Measurements from ENCODE around the gene EVI5. TPM values are rescaled to one million over a fixed set of nuclear protein-coding genes. Genes with fewer than 3 reads are reported as not detected.

EVI5 gene
- 1 to 10 TPM; 2.9 TPM for total RNA-seq

- Mint-ChIP-seq H3K9me3 (no peaks in the 10 kb centered on the region), H3K4me1 (peaks cover 18% of the 10 kb centered on the region), H3K27me3 (peaks cover 65% of the 10 kb centered on the region), H3K4me3 (peak within 1 kb of the TSS; percentile 55), H3K27ac (no peak within 1 kb of the TSS), H3K36me3 (ENCODE audit: low read depth) (no peaks in the 10 kb centered on the region)
- CTCF ChIA-PET: interaction anchor here (0.6 to 2.3 kb wide), 2 partner anchors 36 to 789 kb away, joined by 3 to 6 read pairs; no protein-coding TSS in a partner anchor
- POLR2A ChIA-PET: interaction anchor here (1.5 kb wide), 1 partner anchor 47 kb away, joined by 3 read pairs; the partner anchor contains the start of gene RPL5
- DNase-seq: peak; percentile 40
Observed at GRCh38 chr1:92784639-92785500, at the start of gene EVI5. TSS of gene EVI5 (minus strand) at chr1:92785108. CDS start at chr1:92736546, 48,562 bp downstream.

DNA sequence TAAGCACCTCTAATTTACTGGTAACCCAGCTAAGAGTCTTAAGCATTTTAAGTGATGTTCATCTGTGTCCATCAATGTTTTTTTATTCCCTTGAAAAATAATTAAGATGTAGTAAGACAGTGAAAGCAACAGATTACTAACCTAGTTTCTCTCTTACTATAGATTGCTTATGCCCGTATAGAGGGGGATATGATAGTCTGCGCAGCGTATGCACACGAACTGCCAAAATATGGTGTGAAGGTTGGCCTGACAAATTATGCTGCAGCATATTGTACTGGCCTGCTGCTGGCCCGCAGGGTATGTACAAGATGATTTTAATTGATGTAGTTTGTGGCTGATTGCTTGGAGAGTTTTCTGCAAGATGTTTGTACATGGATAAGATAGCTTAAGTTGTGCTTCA lies 49.7 kb upstream of the EVI5 start:
- Mint-ChIP-seq H3K4me1 (peaks cover 76% of the 10 kb centered on the region), H3K27ac (peak overlapping the region; percentile 84), H3K4me3 (peak overlapping the region; percentile 92), H3K9me3 (no peaks in the 10 kb centered on the region), H3K36me3 (ENCODE audit: low read depth) (peaks cover 78% of the 10 kb centered on the region), H3K27me3 (no peaks in the 10 kb centered on the region)
- no peak for DNase-seq
- POLR2A ChIA-PET: interaction anchor here (1.1 to 5.0 kb wide), 3 partner anchors 7 to 244 kb away, joined by 6 to 36 read pairs (median 8); partner anchors contain the start of genes DIPK1A and MTF2
- CTCF ChIA-PET: interaction anchor here (0.8 to 2.7 kb wide), 3 partner anchors 16 to 159 kb away, joined by 3 to 8 read pairs (median 3); partner anchors contain the start of gene DIPK1A

DNA sequence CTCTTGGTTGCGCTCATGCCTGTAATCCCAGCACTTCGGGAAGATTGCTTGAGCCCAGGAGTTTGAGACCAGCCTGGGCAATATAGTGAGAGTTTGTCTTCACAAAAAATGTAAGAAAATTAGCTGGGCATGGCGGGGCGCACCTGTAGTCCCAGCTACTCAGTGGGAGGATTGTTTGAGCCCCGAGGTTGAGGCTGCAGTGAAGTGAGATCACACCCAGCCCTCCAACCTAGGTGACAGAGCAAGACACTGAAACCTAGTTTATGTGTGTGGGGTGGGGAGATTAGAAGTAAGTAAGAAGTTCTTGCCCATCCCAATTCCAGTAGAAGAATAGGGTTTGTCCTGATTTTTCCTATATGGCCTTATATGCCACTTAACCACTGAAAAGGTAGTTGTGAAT lies 48.9 kb upstream of the EVI5 start:
- DNase-seq: no peak
- ChIA-PET CTCF (interaction anchor here (1.0 to 2.7 kb wide), 2 partner anchors 128 to 160 kb away, joined by 3 to 8 read pairs; partner anchors contain the start of gene DIPK1A), POLR2A (interaction anchor here (0.6 to 5.0 kb wide), 3 partner anchors 8 to 245 kb away, joined by 3 to 36 read pairs (median 8); partner anchors contain the start of gene MTF2)
- Mint-ChIP-seq H3K9me3 (no peaks in the 10 kb centered on the region), H3K36me3 (ENCODE audit: low read depth) (peaks cover 71% of the 10 kb centered on the region), H3K27ac (peak overlapping the region; percentile 84), H3K4me3 (peak overlapping the region; percentile 92), H3K4me1 (peaks cover 69% of the 10 kb centered on the region), H3K27me3 (no peaks in the 10 kb centered on the region)

DNA sequence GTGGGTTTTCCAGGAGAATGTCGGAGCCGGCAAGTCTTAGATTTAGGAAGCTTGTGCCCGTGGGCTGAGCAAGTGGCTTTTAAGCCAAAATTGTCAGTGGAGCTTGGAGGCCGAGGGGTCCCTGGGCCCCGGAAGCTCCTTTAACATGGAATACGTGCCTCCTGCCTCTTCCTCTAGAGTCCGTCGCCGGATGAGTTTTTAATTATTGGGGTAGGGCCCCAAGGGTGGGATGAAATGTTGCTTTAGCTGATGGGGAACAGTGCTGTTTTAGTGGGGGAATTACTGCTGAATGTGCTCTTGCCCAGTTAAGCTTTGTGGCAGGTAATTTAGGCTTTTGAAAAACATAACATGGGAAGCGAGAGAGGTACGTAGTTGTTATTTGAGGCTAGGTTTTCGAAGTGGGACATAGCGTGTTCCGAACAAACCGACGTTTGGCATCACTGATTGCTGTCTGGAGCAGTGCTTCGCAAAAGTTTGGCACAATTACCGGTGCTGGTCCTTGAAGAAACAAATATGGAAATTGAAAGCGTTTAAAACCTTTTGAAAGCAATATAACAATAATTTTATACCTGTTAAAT lies 47.7 kb upstream of the EVI5 start:
- Mint-ChIP-seq H3K27me3 (no peaks in the 10 kb centered on the region), H3K36me3 (ENCODE audit: low read depth) (peaks cover 58% of the 10 kb centered on the region), H3K27ac (peak overlapping the region; percentile 84), H3K4me1 (peaks cover 57% of the 10 kb centered on the region), H3K4me3 (peak overlapping the region; percentile 92), H3K9me3 (no peaks in the 10 kb centered on the region)
- DNase-seq: no peak
- CTCF ChIA-PET: interaction anchor here (0.9 to 2.4 kb wide), 17 partner anchors 9 to 346 kb away, joined by 3 to 33 read pairs (median 6); partner anchors contain the start of genes DIPK1A and GFI1
- POLR2A ChIA-PET: interaction anchor here (0.7 to 5.0 kb wide), 27 partner anchors 9 to 1811 kb away, joined by 3 to 54 read pairs (median 4); partner anchors contain the start of genes DIPK1A, DR1, GFI1 and MTF2

GRCh38 chr1:92831762-92832536 lies 47.0 kb upstream of the EVI5 start, which contains the start of gene RPL5:
TSS of gene RPL5 (plus strand) at chr1:92832040. CDS start at chr1:92832115, 75 bp downstream.
- Mint-ChIP-seq H3K27me3 (no peaks in the 10 kb centered on the region), H3K9me3 (no peaks in the 10 kb centered on the region), H3K4me3 (peak within 1 kb of the TSS; percentile 92), H3K4me1 (peaks cover 50% of the 10 kb centered on the region), H3K36me3 (ENCODE audit: low read depth) (peaks cover 52% of the 10 kb centered on the region), H3K27ac (peak within 1 kb of the TSS; percentile 84)
- POLR2A ChIA-PET: interaction anchor here (0.6 to 5.0 kb wide), 30 partner anchors 10 to 1810 kb away, joined by 3 to 54 read pairs (median 4); partner anchors contain the start of genes DIPK1A, DR1, EVI5 and GFI1
- CTCF ChIA-PET: interaction anchor here (0.7 to 2.4 kb wide), 23 partner anchors 10 to 348 kb away, joined by 3 to 33 read pairs (median 6); partner anchors contain the start of genes DIPK1A and GFI1
- DNase-seq: peak; percentile 97

GRCh38 chr1:92831368-92831761 lies 46.5 kb upstream of the EVI5 start:
- peak overlapping the region; percentile 92 for H3K4me3 Mint-ChIP-seq
- no peak for DNase-seq
- H3K9me3 Mint-ChIP-seq: no peaks in the 10 kb centered on the region
- ChIA-PET POLR2A (interaction anchor here (0.6 to 5.0 kb wide), 21 partner anchors 10 to 1809 kb away, joined by 3 to 54 read pairs (median 5); partner anchors contain the start of genes DIPK1A, DR1, EVI5 and GFI1), CTCF (interaction anchor here (0.7 to 2.4 kb wide), 20 partner anchors 10 to 347 kb away, joined by 3 to 33 read pairs (median 6); partner anchors contain the start of genes DIPK1A and GFI1)
- H3K4me1 Mint-ChIP-seq: peaks cover 45% of the 10 kb centered on the region
- no peaks in the 10 kb centered on the region for H3K27me3 Mint-ChIP-seq
- peak overlapping the region; percentile 84 for H3K27ac Mint-ChIP-seq
- H3K36me3 Mint-ChIP-seq (ENCODE audit: low read depth): peaks cover 46% of the 10 kb centered on the region

GRCh38 chr1:92826792-92827191 lies 41.9 kb upstream of the EVI5 start:
- Mint-ChIP-seq H3K9me3 (no peaks in the 10 kb centered on the region), H3K36me3 (ENCODE audit: low read depth) (peaks cover under 1% of the 10 kb centered on the region), H3K27me3 (peaks cover 2% of the 10 kb centered on the region), H3K4me3 (no peak overlapping the region), H3K4me1 (peaks cover 5% of the 10 kb centered on the region), H3K27ac (no peak overlapping the region)
- DNase-seq: no peak
- CTCF ChIA-PET: interaction anchor here (1.0 kb wide), 1 partner anchor 8 kb away, joined by 3 read pairs; no protein-coding TSS in a partner anchor
- POLR2A ChIA-PET: no interaction called here

- no peak overlapping the region for H3K27ac Mint-ChIP-seq
- no peaks in the 10 kb centered on the region for H3K9me3 Mint-ChIP-seq
- H3K27me3 Mint-ChIP-seq: peaks cover 17% of the 10 kb centered on the region
- POLR2A ChIA-PET: no interaction called here
- no peak for DNase-seq
- no peak overlapping the region for H3K4me3 Mint-ChIP-seq
- no peaks in the 10 kb centered on the region for H3K36me3 Mint-ChIP-seq (ENCODE audit: low read depth)
- H3K4me1 Mint-ChIP-seq: no peaks in the 10 kb centered on the region
- CTCF ChIA-PET: interaction anchor here (0.7 kb wide), 1 partner anchor 74 kb away, joined by 3 read pairs; no protein-coding TSS in a partner anchor
Observed at GRCh38 chr1:92822879-92823278, 38.0 kb upstream of the EVI5 start.

- Mint-ChIP-seq H3K9me3 (no peaks in the 10 kb centered on the region), H3K27ac (no peak overlapping the region), H3K27me3 (peaks cover 27% of the 10 kb centered on the region), H3K36me3 (ENCODE audit: low read depth) (no peaks in the 10 kb centered on the region), H3K4me1 (no peaks in the 10 kb centered on the region), H3K4me3 (no peak overlapping the region)
- ChIA-PET POLR2A (no interaction called here), CTCF (interaction anchor here (6.1 kb wide), 1 partner anchor 73 kb away, joined by 105 read pairs; no protein-coding TSS in a partner anchor)
- no peak for DNase-seq
Observed at GRCh38 chr1:92820551-92820950, 35.6 kb upstream of the EVI5 start.

DNA sequence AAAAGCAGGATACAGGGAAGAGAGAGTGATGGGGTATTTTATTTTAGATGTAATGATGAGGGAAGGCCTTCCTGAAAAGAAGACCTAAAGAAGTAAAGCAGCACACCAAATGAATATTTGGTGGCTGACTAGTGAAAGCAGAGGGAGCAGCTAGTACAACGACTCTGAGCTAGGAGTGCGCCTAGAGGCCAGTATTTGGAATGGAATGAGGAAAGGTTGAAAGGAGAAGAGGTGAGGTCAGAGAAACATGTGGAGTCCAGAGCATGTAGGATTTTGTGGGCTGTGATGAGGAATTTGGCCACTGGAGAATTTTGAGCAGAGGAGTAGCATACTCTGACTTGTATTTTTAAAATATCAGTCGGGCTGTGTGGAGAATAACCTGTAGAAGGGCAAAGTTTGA lies 35.1 kb upstream of the EVI5 start:
- CTCF ChIA-PET: interaction anchor here (6.1 kb wide), 1 partner anchor 72 kb away, joined by 105 read pairs; no protein-coding TSS in a partner anchor
- no peaks in the 10 kb centered on the region for H3K36me3 Mint-ChIP-seq (ENCODE audit: low read depth)
- POLR2A ChIA-PET: no interaction called here

GRCh38 chr1:92817986-92818764 lies 33.3 kb upstream of the EVI5 start:
- ChIA-PET POLR2A (interaction anchor here (0.6 to 1.4 kb wide), 2 partner anchors 14 to 69 kb away, joined by 3 to 4 read pairs; no protein-coding TSS in a partner anchor), CTCF (interaction anchor here (0.5 to 6.1 kb wide), 23 partner anchors 9 to 1574 kb away, joined by 3 to 105 read pairs (median 3); partner anchors contain the start of gene RPL5)
- Mint-ChIP-seq H3K36me3 (ENCODE audit: low read depth) (no peaks in the 10 kb centered on the region), H3K4me3 (no peak overlapping the region), H3K27ac (no peak overlapping the region), H3K9me3 (no peaks in the 10 kb centered on the region), H3K4me1 (no peaks in the 10 kb centered on the region), H3K27me3 (peaks cover 33% of the 10 kb centered on the region)
- DNase-seq: peak; percentile 22

More for the DNA sequence above, 35.1 kb upstream of the EVI5 start:
- H3K9me3 Mint-ChIP-seq: no peaks in the 10 kb centered on the region
- no peak for DNase-seq
- no peaks in the 10 kb centered on the region for H3K4me1 Mint-ChIP-seq
- peaks cover 28% of the 10 kb centered on the region for H3K27me3 Mint-ChIP-seq
- no peak overlapping the region for H3K27ac Mint-ChIP-seq
- no peak overlapping the region for H3K4me3 Mint-ChIP-seq

Data from activated CD4-positive, alpha-beta memory T cell treated with anti-CD3 and anti-CD28 coated beads, Interleukin-2, amount 10 ng/mL, durations not matched to agents 7 days and 5 days (primary cell).